ENCODE measurements around the gene CHPF2.

CHPF2 gene

GRCh38 chr7:151239837-151240459, 7.7 kb downstream of the CHPF2 start:
- no peak overlapping the region for H3K4me3 ChIP-seq (ENCODE audit: low read depth, low read length)
- no peak for TF ChIP-seq CTCF (conservative IDR thresholded peaks at IDR 0.05; ENCODE audit: low read depth, low read length)
- DNase-seq (ENCODE audit: low read depth), result no peak

- no peak overlapping the region for H3K4me3 ChIP-seq (ENCODE audit: low read depth, low read length)
- no peak for TF ChIP-seq CTCF (conservative IDR thresholded peaks at IDR 0.05; ENCODE audit: low read depth, low read length)
- no peak for DNase-seq (ENCODE audit: low read depth)
Observed at GRCh38 chr7:151240536-151240935, 8.3 kb downstream of the CHPF2 start.

- no peak overlapping the region for H3K4me3 ChIP-seq (ENCODE audit: low read depth, low read length)
- TF ChIP-seq CTCF (conservative IDR thresholded peaks at IDR 0.05; ENCODE audit: low read depth, low read length), result no peak
- no peak for DNase-seq (ENCODE audit: low read depth)
Observed at GRCh38 chr7:151240942-151241754, 8.9 kb downstream of the CHPF2 start.

- no peak for TF ChIP-seq CTCF (conservative IDR thresholded peaks at IDR 0.05; ENCODE audit: low read depth, low read length)
- DNase-seq (ENCODE audit: low read depth), result no peak
- H3K4me3 ChIP-seq (ENCODE audit: low read depth, low read length), result no peak overlapping the region
Observed at GRCh38 chr7:151241755-151242096, 9.4 kb downstream of the CHPF2 start.

- no peak for DNase-seq (ENCODE audit: low read depth)
- TF ChIP-seq CTCF (conservative IDR thresholded peaks at IDR 0.05; ENCODE audit: low read depth, low read length), result no peak
- H3K4me3 ChIP-seq (ENCODE audit: low read depth, low read length), result no peak overlapping the region
Observed at GRCh38 chr7:151242159-151243044, 10.1 kb downstream of the CHPF2 start.

- no peak for TF ChIP-seq CTCF (conservative IDR thresholded peaks at IDR 0.05; ENCODE audit: low read depth, low read length)
- DNase-seq (ENCODE audit: low read depth), result no peak
- H3K4me3 ChIP-seq (ENCODE audit: low read depth, low read length), result no peak overlapping the region
Observed at GRCh38 chr7:151243045-151243349, 10.7 kb downstream of the CHPF2 start.
